ENCODE data around the gene TNFSF8.

TNFSF8 gene

GRCh38 chr9:114962809-114963208 lies 32.4 kb upstream of the TNFSF8 start:
- H3F3A ChIP-seq (ENCODE audit: insufficient read depth, low read length): no peaks in the 10 kb centered on the region
- no peaks in the 10 kb centered on the region for H3K36me3 ChIP-seq (ENCODE audit: insufficient read depth, low read length)
- no peak overlapping the region for H3K4me2 ChIP-seq (ENCODE audit: low read length)
- peaks cover 4% of the 10 kb centered on the region for H3K4me1 ChIP-seq (ENCODE audit: insufficient read depth, low read length, severe bottlenecking)
- H3K9me2 ChIP-seq (ENCODE audit: low read depth, low read length): no peaks in the 10 kb centered on the region
- H3K4me3 ChIP-seq (ENCODE audit: low read depth, low read length, poor library complexity, severe bottlenecking): no peak overlapping the region
- H3K27me3 ChIP-seq (ENCODE audit: insufficient read depth, low read length): no peaks in the 10 kb centered on the region
- no peak overlapping the region for H3K9ac ChIP-seq (ENCODE audit: low read length)
- no peaks in the 10 kb centered on the region for H4K20me1 ChIP-seq (ENCODE audit: insufficient read depth, low read length)
- H3K27ac ChIP-seq (ENCODE audit: low read depth, low read length, poor library complexity, severe bottlenecking): no peak overlapping the region
- no peak overlapping the region for H2AFZ ChIP-seq (ENCODE audit: low read length)
- H3K9me3 ChIP-seq (ENCODE audit: low read length): 0 out of 2 replicates have a peak, but pooled peaks cover 3% of the 10 kb centered on the region
- H3K79me2 ChIP-seq (ENCODE audit: insufficient read depth, low read length): no peaks in the 10 kb centered on the region
- TF ChIP-seq, protein P1, sequence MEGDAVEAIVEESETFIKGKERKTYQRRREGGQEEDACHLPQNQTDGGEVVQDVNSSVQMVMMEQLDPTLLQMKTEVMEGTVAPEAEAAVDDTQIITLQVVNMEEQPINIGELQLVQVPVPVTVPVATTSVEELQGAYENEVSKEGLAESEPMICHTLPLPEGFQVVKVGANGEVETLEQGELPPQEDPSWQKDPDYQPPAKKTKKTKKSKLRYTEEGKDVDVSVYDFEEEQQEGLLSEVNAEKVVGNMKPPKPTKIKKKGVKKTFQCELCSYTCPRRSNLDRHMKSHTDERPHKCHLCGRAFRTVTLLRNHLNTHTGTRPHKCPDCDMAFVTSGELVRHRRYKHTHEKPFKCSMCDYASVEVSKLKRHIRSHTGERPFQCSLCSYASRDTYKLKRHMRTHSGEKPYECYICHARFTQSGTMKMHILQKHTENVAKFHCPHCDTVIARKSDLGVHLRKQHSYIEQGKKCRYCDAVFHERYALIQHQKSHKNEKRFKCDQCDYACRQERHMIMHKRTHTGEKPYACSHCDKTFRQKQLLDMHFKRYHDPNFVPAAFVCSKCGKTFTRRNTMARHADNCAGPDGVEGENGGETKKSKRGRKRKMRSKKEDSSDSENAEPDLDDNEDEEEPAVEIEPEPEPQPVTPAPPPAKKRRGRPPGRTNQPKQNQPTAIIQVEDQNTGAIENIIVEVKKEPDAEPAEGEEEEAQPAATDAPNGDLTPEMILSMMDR (IDR thresholded peaks at IDR 0.05; ENCODE audit: low read length): no peak
- no peak for TF ChIP-seq EZH2 (IDR thresholded peaks at IDR 0.05; ENCODE audit: borderline replicate concordance, low read length)

GRCh38 chr9:114960276-114960675 lies 29.9 kb upstream of the TNFSF8 start:
- H3K9ac ChIP-seq (ENCODE audit: low read length): no peak overlapping the region
- H2AFZ ChIP-seq (ENCODE audit: low read length): no peak overlapping the region
- TF ChIP-seq EZH2 (IDR thresholded peaks at IDR 0.05; ENCODE audit: borderline replicate concordance, low read length): no peak
- TF ChIP-seq, protein P1 (IDR thresholded peaks at IDR 0.05; ENCODE audit: low read length): no peak
- H3K9me2 ChIP-seq (ENCODE audit: low read depth, low read length): no peaks in the 10 kb centered on the region
- no peak overlapping the region for H3K4me2 ChIP-seq (ENCODE audit: low read length)
- H3K4me3 ChIP-seq (ENCODE audit: low read depth, low read length, poor library complexity, severe bottlenecking): no peak overlapping the region
- H3K27ac ChIP-seq (ENCODE audit: low read depth, low read length, poor library complexity, severe bottlenecking): no peak overlapping the region
- H4K20me1 ChIP-seq (ENCODE audit: insufficient read depth, low read length): no peaks in the 10 kb centered on the region
- no peaks in the 10 kb centered on the region for H3K36me3 ChIP-seq (ENCODE audit: insufficient read depth, low read length)
- 0 out of 2 replicates have a peak, but pooled peaks cover 3% of the 10 kb centered on the region for H3K9me3 ChIP-seq (ENCODE audit: low read length)
- no peaks in the 10 kb centered on the region for H3K79me2 ChIP-seq (ENCODE audit: insufficient read depth, low read length)
- no peaks in the 10 kb centered on the region for H3K27me3 ChIP-seq (ENCODE audit: insufficient read depth, low read length)
- H3K4me1 ChIP-seq (ENCODE audit: insufficient read depth, low read length, severe bottlenecking): peaks cover 11% of the 10 kb centered on the region
- no peaks in the 10 kb centered on the region for H3F3A ChIP-seq (ENCODE audit: insufficient read depth, low read length)

GRCh38 chr9:114958844-114959235 lies 28.4 kb upstream of the TNFSF8 start:
- Histone ChIP-seq H3K4me2 (ENCODE audit: low read length) (no peak overlapping the region), H3K4me3 (ENCODE audit: low read depth, low read length, poor library complexity, severe bottlenecking) (no peak overlapping the region), H3K36me3 (ENCODE audit: insufficient read depth, low read length) (no peaks in the 10 kb centered on the region), H2AFZ (ENCODE audit: low read length) (no peak overlapping the region), H3K9me3 (ENCODE audit: low read length) (0 out of 2 replicates have a peak, but pooled peaks cover 3% of the 10 kb centered on the region), H3K9me2 (ENCODE audit: low read depth, low read length) (no peaks in the 10 kb centered on the region), H3K9ac (ENCODE audit: low read length) (no peak overlapping the region), H3F3A (ENCODE audit: insufficient read depth, low read length) (no peaks in the 10 kb centered on the region), H3K4me1 (ENCODE audit: insufficient read depth, low read length, severe bottlenecking) (peaks cover 25% of the 10 kb centered on the region), H3K79me2 (ENCODE audit: insufficient read depth, low read length) (no peaks in the 10 kb centered on the region), H3K27ac (ENCODE audit: low read depth, low read length, poor library complexity, severe bottlenecking) (no peak overlapping the region), H4K20me1 (ENCODE audit: insufficient read depth, low read length) (no peaks in the 10 kb centered on the region), H3K27me3 (ENCODE audit: insufficient read depth, low read length) (no peaks in the 10 kb centered on the region)
- no peak for TF ChIP-seq EZH2 (IDR thresholded peaks at IDR 0.05; ENCODE audit: borderline replicate concordance, low read length)
- TF ChIP-seq, protein P1 (IDR thresholded peaks at IDR 0.05; ENCODE audit: low read length): no peak

All from OCI-LY1 (cell line).